CD4-positive, alpha-beta T cell treated with Interleukin-17A for 4 hours (primary cell): ENCODE results near the gene P2RX3.
"Not testable (repeated sequence)": the region's sequence is repeated elsewhere in the genome, so short reads cannot be mapped to it uniquely, and the experiment has no call there.

Source experiments
- DNase-seq: peaks from one replicate; pipeline ENCODE4 v3.0.0-alpha.2; 2020; ENCODE audit warnings: mixed read lengths

P2RX3 gene

GRCh38 chr11:57338142-57338541 lies at the start of gene P2RX3:
TSS of gene P2RX3 (plus strand) at chr11:57338352. CDS start at chr11:57338551, 199 bp downstream.
- no peak for DNase-seq

GRCh38 chr11:57288771-57289579 lies 49.2 kb upstream of the P2RX3 start:
- DNase-seq, result no peak

GRCh38 chr11:57290288-57290687 lies 47.9 kb upstream of the P2RX3 start:
- DNase-seq, result no peak

GRCh38 chr11:57294225-57295131 lies 43.7 kb upstream of the P2RX3 start:
- DNase-seq, result no peak

GRCh38 chr11:57296205-57296604 lies 41.9 kb upstream of the P2RX3 start:
- not testable (repeated sequence) for DNase-seq

GRCh38 chr11:57297221-57297620 lies 40.9 kb upstream of the P2RX3 start:
- no peak for DNase-seq

- DNase-seq, result no peak
Observed at GRCh38 chr11:57299150-57299737, 38.9 kb upstream of the P2RX3 start.

- no peak for DNase-seq
Observed at GRCh38 chr11:57300785-57301184, 37.4 kb upstream of the P2RX3 start.

- no peak for DNase-seq
Observed at GRCh38 chr11:57301711-57302423, 36.3 kb upstream of the P2RX3 start.

GRCh38 chr11:57302489-57302888 lies 35.7 kb upstream of the P2RX3 start:
- no peak for DNase-seq

- DNase-seq, result no peak
Observed at GRCh38 chr11:57303280-57303989, 34.7 kb upstream of the P2RX3 start.

GRCh38 chr11:57303990-57304579 lies 34.1 kb upstream of the P2RX3 start:
- DNase-seq, result no peak

GRCh38 chr11:57305523-57305922 lies 32.6 kb upstream of the P2RX3 start:
- DNase-seq, result no peak

- no peak for DNase-seq
Observed at GRCh38 chr11:57306161-57306876, 31.8 kb upstream of the P2RX3 start.

- DNase-seq, result no peak
Observed at GRCh38 chr11:57306940-57307565, 31.1 kb upstream of the P2RX3 start.

- no peak for DNase-seq
Observed at GRCh38 chr11:57307666-57308270, 30.4 kb upstream of the P2RX3 start.

- no peak for DNase-seq
Observed at GRCh38 chr11:57308426-57309060, 29.6 kb upstream of the P2RX3 start.

- no peak for DNase-seq
Observed at GRCh38 chr11:57309106-57310059, 28.8 kb upstream of the P2RX3 start.
